OCI-LY7 (cell line): ENCODE results near the gene PLAAT1. TPM values are rescaled to one million over a fixed set of nuclear protein-coding genes. Genes with fewer than 3 reads are reported as not detected.

Source experiments
- BruUV-seq: library from RNA; stranded (reverse); fragments of 400-500 nt; replicated peaks from 2 replicates; lab custom pipeline; 2021; lab: Mats Ljungman, UMichigan
- CTCF ChIA-PET: fragments of 300-600 bp; sonication (Branson Sonifier 250); formaldehyde crosslinking; loops from one replicate; lab custom pipeline; 2022; ENCODE audit warnings: antibody characterized with exemption; ENCODE audit not compliant: unreplicated experiment; lab: Charles Lee
- POLR2A ChIA-PET: fragments of 300-600 bp; sonication (Branson Sonifier 250); formaldehyde crosslinking; loops from one replicate; lab custom pipeline; 2022; ENCODE audit warnings: antibody characterized with exemption; lab: Charles Lee
- DNase-seq: peaks from one replicate; pipeline ENCODE4 v3.0.0-alpha.2; 2015; ENCODE audit warnings: low spot score
- H2AFZ ChIP-seq: fragments of 200-600 bp; sonication (generic), shearing (Covaris generic); 2 replicates; pipeline ENCODE4 v1.6.1; 2014; ENCODE audit warnings: mild to moderate bottlenecking, antibody characterized with exemption, low read length, moderate library complexity
- H3K27ac ChIP-seq: fragments of 200-600 bp; sonication (generic); 2 replicates; pipeline ENCODE4 v1.5.1; 2014; ENCODE audit warnings: mixed run types, low read depth, mild to moderate bottlenecking, moderate library complexity, low read length, inconsistent platforms; ENCODE audit not compliant: poor library complexity, severe bottlenecking
- H3K36me3 ChIP-seq: fragments of 200-600 bp; sonication (generic); 2 replicates; pipeline ENCODE4 v1.6.1; 2014; ENCODE audit warnings: mild to moderate bottlenecking, antibody characterized with exemption, low read length, moderate library complexity, mixed read lengths; ENCODE audit not compliant: insufficient read depth
- H3K4me1 ChIP-seq: fragments of 200-600 bp; sonication (generic); 2 replicates; pipeline ENCODE4 v1.5.1; 2014; ENCODE audit warnings: mild to moderate bottlenecking, low read length; ENCODE audit not compliant: insufficient read depth, poor library complexity, severe bottlenecking
- H3K4me2 ChIP-seq: fragments of 200-600 bp; sonication (generic); 2 replicates; pipeline ENCODE4 v1.6.1; 2014; ENCODE audit warnings: mild to moderate bottlenecking, low read length
- H3K4me3 ChIP-seq: fragments of 200-600 bp; sonication (generic); 2 replicates; pipeline ENCODE4 v1.5.1; 2014; ENCODE audit warnings: mild to moderate bottlenecking, low read depth, low read length; ENCODE audit not compliant: poor library complexity, severe bottlenecking
- H3K79me2 ChIP-seq: fragments of 200-600 bp; sonication (generic); 2 replicates; pipeline ENCODE4 v1.6.1; 2016; ENCODE audit warnings: low read depth, mild to moderate bottlenecking, low read length, moderate library complexity, mixed read lengths; ENCODE audit not compliant: insufficient read depth
- H3K9me2 ChIP-seq: fragments of 200-600 bp; sonication (generic); 2 replicates; pipeline ENCODE4 v1.6.1; 2016; ENCODE audit warnings: mild to moderate bottlenecking, low read length, mixed read lengths; ENCODE audit not compliant: insufficient read depth
- H3K9me3 ChIP-seq: fragments of 200-600 bp; sonication (generic); 2 replicates; pipeline ENCODE4 v1.6.1; 2014; ENCODE audit warnings: mild to moderate bottlenecking, mixed run types, low read length, mixed read lengths
- H4K20me1 ChIP-seq: fragments of 200-600 bp; sonication (generic); 2 replicates; pipeline ENCODE4 v1.6.1; 2014; ENCODE audit warnings: mild to moderate bottlenecking, antibody characterized with exemption, low read length, moderate library complexity, mixed read lengths; ENCODE audit not compliant: insufficient read depth
- CTCF ChIP-seq: fragments of 200-600 bp; sonication (generic); conservative IDR thresholded peaks from 2 replicates; pipeline ENCODE4 v1.5.1; 2014; ENCODE audit warnings: mild to moderate bottlenecking, antibody characterized with exemption, low read length, moderate library complexity, mixed read lengths
- EZH2phosphoT487 ChIP-seq: fragments of 200-600 bp; sonication (generic); IDR thresholded peaks from 2 replicates; pipeline ENCODE4 v1.6.1; 2018; ENCODE audit warnings: low read depth, borderline replicate concordance, mild to moderate bottlenecking, mixed run types, antibody characterized with exemption, low read length, moderate library complexity, mixed read lengths
- intact Hi-C: fragments of 100-400 bp; cut with micrococcal nuclease; formaldehyde crosslinking; loops from one replicate; pipeline ENCODE4 v1.10.0; 2022; ENCODE audit not compliant: unreplicated experiment
- total RNA-seq, 2 experiments: library from RNA; depleted of rRNA in 1 of 2; stranded (reverse); fragments of >200 nt in 1 of 2; shearing (Covaris generic) in 1 of 2; gene quantifications; 2 replicates each; pipeline ENCODE4 v1.2.3, GENCODE V29; 2014 to 2022

The PLAAT1 gene
- total RNA-seq, 2 experiments from 2014 or later = not detected

- no peak overlapping the region for H3K4me3 ChIP-seq
- no peak overlapping the region for H3K4me2 ChIP-seq
- H4K20me1 ChIP-seq = no peaks in the 10 kb centered on the region
- H2AFZ ChIP-seq = no peak overlapping the region
- intact Hi-C loops = no loop called here
- H3K79me2 ChIP-seq = no peaks in the 10 kb centered on the region
- TF ChIP-seq EZH2phosphoT487 (no peak), CTCF (no peak)
- H3K36me3 ChIP-seq = no peaks in the 10 kb centered on the region
- no peak overlapping the region for H3K27ac ChIP-seq
- POLR2A ChIA-PET = no interaction called here
- no peaks in the 10 kb centered on the region for H3K9me3 ChIP-seq
- H3K9me2 ChIP-seq = no peaks in the 10 kb centered on the region
- CTCF ChIA-PET = no interaction called here
- H3K4me1 ChIP-seq = no peaks in the 10 kb centered on the region
- no peak for DNase-seq
- BruUV-seq = no TSS peak
Observed at GRCh38 chr3:193310914-193311723, 70.1 kb downstream of the PLAAT1 start.

GRCh38 chr3:193313061-193313958, 72.3 kb downstream of the PLAAT1 start:
- Histone ChIP-seq H3K4me2 (no peak overlapping the region), H3K9me2 (no peaks in the 10 kb centered on the region), H3K4me1 (no peaks in the 10 kb centered on the region), H3K36me3 (no peaks in the 10 kb centered on the region), H2AFZ (no peak overlapping the region), H3K27ac (no peak overlapping the region), H3K4me3 (no peak overlapping the region), H3K9me3 (no peaks in the 10 kb centered on the region), H4K20me1 (no peaks in the 10 kb centered on the region), H3K79me2 (no peaks in the 10 kb centered on the region)
- BruUV-seq = no TSS peak
- intact Hi-C loops = no loop called here
- ChIA-PET CTCF (no interaction called here), POLR2A (no interaction called here)
- DNase-seq = no peak
- no peak for TF ChIP-seq CTCF
- TF ChIP-seq EZH2phosphoT487 = no peak
